Spleen (tissue), 7 donors: Measurements from ENCODE around the gene CST7.

Experiments
- CTCF ChIP-seq, 11 experiments: fragments of 200-600 bp in 7 of 11; fragments of 450-650 bp in 4 of 11; sonication (generic) in 4 of 11; IDR thresholded peaks in 8 of 11; conservative IDR thresholded peaks in 3 of 11; 1 replicate in 7 of 11; 2 replicates in 4 of 11; pipeline versions ENCODE4 v1.4.0 to v1.8.0; 2016 to 2021; ENCODE audit warnings: antibody characterized with exemption in 11 of 11, inconsistent platforms in 4 of 11, mild to moderate bottlenecking in 1 of 11
- POLR2A ChIP-seq, 3 donors: fragments of 450-650 bp; IDR thresholded peaks; one replicate each; pipeline ENCODE4 v1.5.1; 2017; ENCODE audit warnings: antibody characterized with exemption in 3 of 3, mild to moderate bottlenecking in 1 of 3
- POLR2AphosphoS5 ChIP-seq, 3 donors: sonication (generic); formaldehyde crosslinking; IDR thresholded peaks; one replicate each; pipeline ENCODE4 v1.5.1; 2017; ENCODE audit warnings: antibody characterized with exemption in 3 of 3
- donor health status: DM: no; HTN: no; CAD: no; lungs with moderate emphysema.
- donor health status: DM: no; HTN: no; CAD: no.
- donor health status: DM: no; HTN: no; CAD: no.

- TF ChIP-seq CTCF (IDR thresholded peaks at IDR 0.05 in 8 of 11, conservative IDR thresholded peaks at IDR 0.05 in 3 of 11) (no peak), POLR2A (IDR thresholded peaks at IDR 0.05) (no peak), POLR2AphosphoS5 (IDR thresholded peaks at IDR 0.05) (no peak)
These were observed 11.8 kb downstream of the CST7 start for GRCh38 chr20:24960861-24961260.
